K562 (cell line): ENCODE measurements around the gene MRPL2. TPM values are rescaled to one million over a fixed set of nuclear protein-coding genes. Genes with fewer than 3 reads are reported as not detected.
A peak's percentile ranks its signal among the peaks of the same experiment; 100 is the strongest.

Experiments used
- CC2D1A ChIP-seq: fragments of 450-650 bp; IDR thresholded peaks from 2 replicates; pipeline ENCODE4 v1.6.1; 2017; ENCODE audit warnings: mild to moderate bottlenecking
- CCNT2 ChIP-seq: IDR thresholded peaks from 2 replicates; pipeline ENCODE4 v1.6.1; 2011; ENCODE audit warnings: borderline replicate concordance, low read depth, mild to moderate bottlenecking, moderate library complexity, mixed read lengths, low read length; ENCODE audit not compliant: insufficient read length; ENCODE audit errors: extremely low read depth
- DIDO1 ChIP-seq: fragments of 450-650 bp; IDR thresholded peaks from 2 replicates; pipeline ENCODE4 v1.6.1; 2016; ENCODE audit warnings: low read depth, missing biosample characterization, missing genetic modification characterization
- JUND ChIP-seq, 2 experiments: IDR thresholded peaks; 2 replicates in 1 of 2; 3 replicates in 1 of 2; pipeline ENCODE4 v1.6.1; 2011; ENCODE audit warnings: borderline replicate concordance in 2 of 2, low read depth in 2 of 2, low read length in 2 of 2, improper control_type of control experiment in 1 of 2, missing biosample characterization in 1 of 2, missing genetic modification characterization in 1 of 2, missing genetic modification reagents in 1 of 2
- NCOA1 ChIP-seq: fragments of 450-650 bp; IDR thresholded peaks from 2 replicates; pipeline ENCODE4 v1.6.1; 2016; ENCODE audit warnings: low read depth
- NR2F6 ChIP-seq: fragments of 450-650 bp; formaldehyde crosslinking; IDR thresholded peaks from 2 replicates; pipeline ENCODE4 v1.4.0; 2020; ENCODE audit warnings: mild to moderate bottlenecking
- PURB ChIP-seq: sonication (generic); formaldehyde crosslinking; IDR thresholded peaks from 2 replicates; pipeline ENCODE4 v1.9.0; 2021; ENCODE audit warnings: low read depth, mild to moderate bottlenecking, missing genetic modification reagents
- RCOR1 ChIP-seq, 2 experiments: IDR thresholded peaks; 2 replicates each; pipeline ENCODE4 v1.6.1; 2012; ENCODE audit warnings: low read depth in 2 of 2, low read length in 2 of 2, borderline replicate concordance in 1 of 2, improper control_type of control experiment in 1 of 2
- SP2 ChIP-seq: IDR thresholded peaks from 2 replicates; pipeline ENCODE4 v1.6.1; 2011; ENCODE audit warnings: mild to moderate bottlenecking, low read depth, low read length, moderate library complexity; ENCODE audit not compliant: poor library complexity, severe bottlenecking; ENCODE audit errors: extremely low read depth
- STAT5B ChIP-seq: fragments of 250-450 bp; sonication (Bioruptor Pico); IDR thresholded peaks from 2 replicates; pipeline ENCODE4 v1.8.0; 2021; ENCODE audit warnings: mild to moderate bottlenecking, inconsistent platforms
- TFAM ChIP-seq: fragments of 250-450 bp; sonication (Bioruptor Pico); conservative IDR thresholded peaks from 2 replicates; pipeline ENCODE4 v1.5.0; 2021; ENCODE audit warnings: mild to moderate bottlenecking, moderate library complexity
- ZNF551 ChIP-seq: fragments of 250-450 bp; sonication (Bioruptor Pico); IDR thresholded peaks from 2 replicates; pipeline ENCODE4 v1.5.0; 2021; ENCODE audit warnings: mild to moderate bottlenecking, moderate library complexity
- polyA plus RNA-seq, 8 experiments: library from polyadenylated mRNA; depleted of rRNA in 4 of 8; stranded (reverse) in 5 of 8; unstranded in 3 of 8; fragments of >200 nt; fragmentation: Nextera tagmentation in 2 of 8; fragmentation: Illumina TruSeq in 1 of 8; extraction: Ambion mirVana in 2 of 8; extraction: Trizol in 1 of 8; gene quantifications; 2 replicates each; pipeline versions ENCODE4 v1.2.1 to v1.2.3, GENCODE V29; 2011 to 2014; ENCODE audit warnings: inconsistent platforms in 1 of 8, missing spikeins in 1 of 8
- total RNA-seq, 7 experiments: library from RNA; depleted of rRNA in 6 of 7; stranded (reverse); fragments of >200 nt in 6 of 7; fragmentation: Illumina TruSeq in 2 of 7; extraction: Trizol in 2 of 7; gene quantifications; 2 replicates each; pipeline versions ENCODE4 v1.2.1 to v1.2.3, GENCODE V29; 2011 to 2021; ENCODE audit warnings: low replicate concordance in 1 of 7
- TF ChIP-seq, protein P1 (sequence below): sonication (generic); formaldehyde crosslinking; IDR thresholded peaks from 2 replicates; pipeline ENCODE4 v1.8.0; 2022; ENCODE audit warnings: mild to moderate bottlenecking, missing genetic modification reagents
- TF ChIP-seq, protein P2 (sequence below): sonication (generic); formaldehyde crosslinking; IDR thresholded peaks from 2 replicates; pipeline ENCODE4 v1.8.0; 2022; ENCODE audit warnings: missing genetic modification reagents, mild to moderate bottlenecking, moderate library complexity, borderline replicate concordance
- TF ChIP-seq, protein P3 (sequence below): fragments of 450-650 bp; formaldehyde crosslinking; IDR thresholded peaks from 2 replicates; pipeline ENCODE4 v1.4.0; 2022; ENCODE audit warnings: missing genetic modification characterization
- TF ChIP-seq, protein P4 (sequence below): fragments of 250-450 bp; sonication (Bioruptor Pico); IDR thresholded peaks from 2 replicates; pipeline ENCODE4 v1.4.0; 2020

Gene MRPL2
- total and polyA plus RNA-seq, 9 of the 15 experiments (the other 6 are each of a cell fraction or from before 2014, with no cell fraction given), result 63.1 to 262 (median 121) TPM

DNA sequence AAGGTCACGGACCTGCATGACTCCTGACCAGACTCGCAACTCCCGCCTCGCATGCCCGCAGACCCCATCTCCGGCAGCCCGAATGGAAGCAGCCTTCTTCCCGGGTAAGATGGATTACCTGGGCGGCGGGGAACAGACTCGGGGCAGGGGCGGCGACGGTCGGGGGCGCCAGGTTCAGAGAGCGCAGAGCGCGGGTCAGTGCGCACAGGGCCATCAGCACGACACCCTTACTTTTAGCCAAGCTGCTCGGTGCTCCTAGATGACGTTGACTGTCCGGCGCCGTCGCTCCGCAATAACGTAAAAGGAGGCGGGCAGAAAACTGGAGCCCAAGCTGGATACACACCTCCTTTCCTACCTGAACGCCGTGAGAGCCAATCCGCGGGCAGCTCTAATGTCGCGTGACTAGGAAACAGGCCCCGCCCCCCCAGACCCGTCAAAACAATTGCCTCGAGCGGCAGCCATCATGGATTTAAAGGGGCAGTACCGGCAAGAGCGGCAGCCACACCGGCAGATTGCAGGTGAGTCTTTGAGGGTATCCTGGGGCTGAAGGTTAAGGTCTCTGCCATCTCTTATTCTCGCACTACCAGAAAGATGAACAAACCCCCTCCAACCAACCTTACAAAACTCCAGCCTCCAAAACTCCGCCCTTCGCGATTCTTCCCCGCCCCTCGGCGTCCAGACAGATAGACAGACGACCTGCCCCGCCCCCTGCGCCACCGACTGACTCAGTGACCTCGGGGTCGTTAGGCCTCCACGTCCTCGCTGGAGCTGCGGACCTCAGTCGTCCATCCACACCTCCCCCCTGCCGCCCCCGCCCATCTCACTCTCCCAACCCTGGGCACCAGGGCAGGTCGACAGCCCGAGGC lies at the start of gene MRPL2, which contains the start of gene KLC4 (continued):
- TF ChIP-seq DIDO1 (tag), result peak; percentile 63; the same call in 1 of the 2 replicates
- 0 out of 2 replicates have a peak, but pooled peaks have one; percentile 14 for TF ChIP-seq NCOA1
- TF ChIP-seq CCNT2, result peak; percentile 45
- TF ChIP-seq, protein P1, sequence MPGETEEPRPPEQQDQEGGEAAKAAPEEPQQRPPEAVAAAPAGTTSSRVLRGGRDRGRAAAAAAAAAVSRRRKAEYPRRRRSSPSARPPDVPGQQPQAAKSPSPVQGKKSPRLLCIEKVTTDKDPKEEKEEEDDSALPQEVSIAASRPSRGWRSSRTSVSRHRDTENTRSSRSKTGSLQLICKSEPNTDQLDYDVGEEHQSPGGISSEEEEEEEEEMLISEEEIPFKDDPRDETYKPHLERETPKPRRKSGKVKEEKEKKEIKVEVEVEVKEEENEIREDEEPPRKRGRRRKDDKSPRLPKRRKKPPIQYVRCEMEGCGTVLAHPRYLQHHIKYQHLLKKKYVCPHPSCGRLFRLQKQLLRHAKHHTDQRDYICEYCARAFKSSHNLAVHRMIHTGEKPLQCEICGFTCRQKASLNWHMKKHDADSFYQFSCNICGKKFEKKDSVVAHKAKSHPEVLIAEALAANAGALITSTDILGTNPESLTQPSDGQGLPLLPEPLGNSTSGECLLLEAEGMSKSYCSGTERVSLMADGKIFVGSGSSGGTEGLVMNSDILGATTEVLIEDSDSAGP (CRISPR knock-in tag), result peak; percentile 100
- TF ChIP-seq, protein P2, sequence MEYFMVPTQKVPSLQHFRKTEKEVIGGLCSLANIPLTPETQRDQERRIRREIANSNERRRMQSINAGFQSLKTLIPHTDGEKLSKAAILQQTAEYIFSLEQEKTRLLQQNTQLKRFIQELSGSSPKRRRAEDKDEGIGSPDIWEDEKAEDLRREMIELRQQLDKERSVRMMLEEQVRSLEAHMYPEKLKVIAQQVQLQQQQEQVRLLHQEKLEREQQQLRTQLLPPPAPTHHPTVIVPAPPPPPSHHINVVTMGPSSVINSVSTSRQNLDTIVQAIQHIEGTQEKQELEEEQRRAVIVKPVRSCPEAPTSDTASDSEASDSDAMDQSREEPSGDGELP, result peak; percentile 56; the same call in 1 of the 2 replicates
- TF ChIP-seq NR2F6 (CRISPR knock-in tag), result no peak
- no peak for TF ChIP-seq TFAM (CRISPR knock-in tag)
- TF ChIP-seq, protein P3, sequence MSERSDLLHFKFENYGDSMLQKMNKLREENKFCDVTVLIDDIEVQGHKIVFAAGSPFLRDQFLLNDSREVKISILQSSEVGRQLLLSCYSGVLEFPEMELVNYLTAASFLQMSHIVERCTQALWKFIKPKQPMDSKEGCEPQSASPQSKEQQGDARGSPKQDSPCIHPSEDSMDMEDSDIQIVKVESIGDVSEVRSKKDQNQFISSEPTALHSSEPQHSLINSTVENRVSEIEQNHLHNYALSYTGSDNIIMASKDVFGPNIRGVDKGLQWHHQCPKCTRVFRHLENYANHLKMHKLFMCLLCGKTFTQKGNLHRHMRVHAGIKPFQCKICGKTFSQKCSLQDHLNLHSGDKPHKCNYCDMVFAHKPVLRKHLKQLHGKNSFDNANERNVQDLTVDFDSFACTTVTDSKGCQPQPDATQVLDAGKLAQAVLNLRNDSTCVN (CRISPR knock-in tag), result no peak
- TF ChIP-seq CC2D1A, result no peak
- peak in 1 of 2 experiments; percentile 55; a peak in 2 of 4 replicates for TF ChIP-seq RCOR1 (IDR thresholded peaks at IDR 0.05; ENCODE audit: borderline replicate concordance in 1 of 2, low read depth in 2 of 2, low read length in 2 of 2)
- TF ChIP-seq, protein P4, sequence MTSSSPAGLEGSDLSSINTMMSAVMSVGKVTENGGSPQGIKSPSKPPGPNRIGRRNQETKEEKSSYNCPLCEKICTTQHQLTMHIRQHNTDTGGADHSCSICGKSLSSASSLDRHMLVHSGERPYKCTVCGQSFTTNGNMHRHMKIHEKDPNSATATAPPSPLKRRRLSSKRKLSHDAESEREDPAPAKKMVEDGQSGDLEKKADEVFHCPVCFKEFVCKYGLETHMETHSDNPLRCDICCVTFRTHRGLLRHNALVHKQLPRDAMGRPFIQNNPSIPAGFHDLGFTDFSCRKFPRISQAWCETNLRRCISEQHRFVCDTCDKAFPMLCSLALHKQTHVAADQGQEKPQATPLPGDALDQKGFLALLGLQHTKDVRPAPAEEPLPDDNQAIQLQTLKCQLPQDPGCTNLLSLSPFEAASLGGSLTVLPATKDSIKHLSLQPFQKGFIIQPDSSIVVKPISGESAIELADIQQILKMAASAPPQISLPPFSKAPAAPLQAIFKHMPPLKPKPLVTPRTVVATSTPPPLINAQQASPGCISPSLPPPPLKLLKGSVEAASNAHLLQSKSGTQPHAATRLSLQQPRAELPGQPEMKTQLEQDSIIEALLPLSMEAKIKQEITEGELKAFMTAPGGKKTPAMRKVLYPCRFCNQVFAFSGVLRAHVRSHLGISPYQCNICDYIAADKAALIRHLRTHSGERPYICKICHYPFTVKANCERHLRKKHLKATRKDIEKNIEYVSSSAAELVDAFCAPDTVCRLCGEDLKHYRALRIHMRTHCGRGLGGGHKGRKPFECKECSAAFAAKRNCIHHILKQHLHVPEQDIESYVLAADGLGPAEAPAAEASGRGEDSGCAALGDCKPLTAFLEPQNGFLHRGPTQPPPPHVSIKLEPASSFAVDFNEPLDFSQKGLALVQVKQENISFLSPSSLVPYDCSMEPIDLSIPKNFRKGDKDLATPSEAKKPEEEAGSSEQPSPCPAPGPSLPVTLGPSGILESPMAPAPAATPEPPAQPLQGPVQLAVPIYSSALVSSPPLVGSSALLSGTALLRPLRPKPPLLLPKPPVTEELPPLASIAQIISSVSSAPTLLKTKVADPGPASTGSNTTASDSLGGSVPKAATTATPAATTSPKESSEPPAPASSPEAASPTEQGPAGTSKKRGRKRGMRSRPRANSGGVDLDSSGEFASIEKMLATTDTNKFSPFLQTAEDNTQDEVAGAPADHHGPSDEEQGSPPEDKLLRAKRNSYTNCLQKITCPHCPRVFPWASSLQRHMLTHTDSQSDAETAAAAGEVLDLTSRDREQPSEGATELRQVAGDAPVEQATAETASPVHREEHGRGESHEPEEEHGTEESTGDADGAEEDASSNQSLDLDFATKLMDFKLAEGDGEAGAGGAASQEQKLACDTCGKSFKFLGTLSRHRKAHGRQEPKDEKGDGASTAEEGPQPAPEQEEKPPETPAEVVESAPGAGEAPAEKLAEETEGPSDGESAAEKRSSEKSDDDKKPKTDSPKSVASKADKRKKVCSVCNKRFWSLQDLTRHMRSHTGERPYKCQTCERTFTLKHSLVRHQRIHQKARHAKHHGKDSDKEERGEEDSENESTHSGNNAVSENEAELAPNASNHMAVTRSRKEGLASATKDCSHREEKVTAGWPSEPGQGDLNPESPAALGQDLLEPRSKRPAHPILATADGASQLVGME (CRISPR knock-in tag), result no peak
- TF ChIP-seq STAT5B (CRISPR knock-in tag), result no peak
- no peak for TF ChIP-seq ZNF551
- TF ChIP-seq JUND (IDR thresholded peaks at IDR 0.05; ENCODE audit: borderline replicate concordance, low read depth, low read length), result peak; percentile 82
- no peak; the same call in 2 of the 3 replicates for TF ChIP-seq JUND (tag; IDR thresholded peaks at IDR 0.05; ENCODE audit: borderline replicate concordance, low read depth, low read length)
- TF ChIP-seq SP2, result peak; percentile 26
- no peak for TF ChIP-seq PURB (CRISPR knock-in tag)
